Amniotic stem cell (primary cell): ENCODE measurements around the gene KCTD17.

ENCODE experiments used
- DNase-seq: peaks from one replicate; lab custom pipeline; 2025; lab: John Stamatoyannopoulos, UW

The KCTD17 gene

DNA sequence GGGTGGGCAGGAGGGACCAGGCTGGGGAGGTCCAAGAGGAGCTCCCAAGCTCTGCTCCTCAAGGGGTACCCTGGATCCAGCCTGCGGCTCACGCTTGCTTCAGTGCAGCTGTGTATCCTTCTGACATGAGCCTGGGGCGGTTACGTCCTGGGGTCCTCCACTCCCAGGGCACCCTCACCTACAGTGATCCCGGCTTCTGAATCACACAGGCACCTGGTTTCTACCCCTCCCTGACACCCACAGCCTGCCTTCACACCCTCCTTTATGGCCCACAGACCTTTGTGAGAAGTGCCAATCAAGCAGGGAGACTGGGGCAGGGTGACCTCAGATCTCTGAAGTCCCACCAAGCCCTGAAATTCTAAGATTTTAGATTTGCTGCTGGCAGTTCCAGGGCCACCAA, 30.5 kb upstream of the KCTD17 start:
- no peak for DNase-seq

DNA sequence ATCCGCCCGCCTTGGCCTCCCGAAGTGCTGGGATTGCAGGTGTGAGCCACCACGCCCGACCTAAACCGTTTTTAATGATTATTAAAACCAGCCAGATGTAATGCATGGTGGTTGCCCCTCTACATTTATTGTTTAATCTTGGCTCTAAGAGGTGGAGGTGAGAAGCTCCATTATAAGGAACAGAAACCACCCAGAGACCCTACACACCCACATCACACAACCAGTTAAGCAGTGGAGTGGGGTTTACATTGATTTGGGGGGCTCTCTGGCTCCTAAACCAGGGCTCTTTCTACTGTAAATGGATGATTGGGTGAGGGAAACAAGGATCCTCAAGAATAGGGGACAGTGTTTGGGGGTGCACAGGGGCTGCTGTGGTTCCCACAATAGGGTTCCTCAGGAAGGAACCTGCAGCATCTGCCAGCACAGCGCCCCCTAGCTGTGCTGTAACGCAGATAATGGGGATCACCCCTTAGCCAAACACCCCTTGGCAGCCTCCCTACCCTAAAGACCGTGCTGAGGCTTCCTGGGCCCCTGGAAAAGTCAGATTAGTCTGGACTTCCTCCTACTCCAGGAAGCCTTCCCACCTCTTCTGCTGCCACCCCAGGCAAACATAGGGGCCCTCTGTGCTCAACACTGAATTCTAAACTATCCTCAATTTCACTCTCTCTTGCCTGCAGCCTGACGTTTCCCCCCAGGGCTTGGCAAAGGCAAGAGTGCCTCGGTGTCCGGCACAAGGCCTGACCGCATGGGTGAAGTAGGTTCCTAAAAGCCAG, 29.6 kb upstream of the KCTD17 start:
- DNase-seq, result no peak

GRCh38 chr22:37022483-37023337, 28.8 kb upstream of the KCTD17 start:
- DNase-seq, result no peak

GRCh38 chr22:37023743-37024338, 27.7 kb upstream of the KCTD17 start:
- no peak for DNase-seq

- DNase-seq, result no peak
Observed at GRCh38 chr22:37024339-37025157, 27.0 kb upstream of the KCTD17 start.

GRCh38 chr22:37025500-37026070, 26.0 kb upstream of the KCTD17 start:
- no peak for DNase-seq

DNA sequence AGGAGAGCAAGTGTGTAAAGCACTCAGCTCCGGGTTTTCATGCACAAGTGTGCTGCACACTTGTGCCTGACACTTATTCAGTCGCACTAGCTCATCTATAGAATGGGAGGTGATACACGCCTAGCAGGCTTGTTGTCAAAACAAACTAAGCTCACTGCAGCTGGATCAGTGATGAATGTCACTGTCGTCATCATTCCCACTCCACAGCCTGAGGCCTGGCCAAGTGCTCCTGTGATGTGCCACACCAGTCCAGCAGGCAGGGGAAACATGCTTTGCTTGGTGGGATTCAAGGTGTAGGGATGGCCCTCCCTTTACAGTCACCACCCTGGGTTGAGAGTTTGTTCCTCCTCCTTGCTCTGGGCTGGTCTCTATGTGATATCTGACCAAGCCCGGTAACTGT, 25.2 kb upstream of the KCTD17 start:
- no peak for DNase-seq

GRCh38 chr22:37027556-37027955, 24.0 kb upstream of the KCTD17 start:
- no peak for DNase-seq

GRCh38 chr22:37028692-37029674, 22.6 kb upstream of the KCTD17 start:
- no peak for DNase-seq

GRCh38 chr22:37030560-37031281, 20.8 kb upstream of the KCTD17 start:
- DNase-seq, result no peak

DNA sequence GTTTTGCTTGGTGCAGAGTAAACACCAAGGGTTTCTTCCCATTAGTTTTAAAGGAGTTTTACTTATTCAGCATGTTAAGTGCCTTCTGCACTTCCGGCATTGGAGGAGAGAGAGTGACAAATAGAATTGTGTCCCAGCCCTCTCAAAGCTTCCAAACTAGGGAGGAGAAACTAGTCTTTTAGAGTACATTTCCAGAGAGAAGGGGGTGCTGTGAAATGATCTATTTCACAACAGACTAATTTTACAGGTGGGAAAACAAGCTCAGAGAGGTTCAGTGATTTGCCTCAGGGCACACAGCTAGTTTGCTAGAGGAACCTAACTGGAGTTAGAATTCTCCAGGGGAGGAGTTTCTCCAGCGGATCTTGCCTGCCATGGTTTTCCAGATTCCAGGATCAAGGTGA, 19.4 kb upstream of the KCTD17 start:
- DNase-seq, result no peak

- no peak for DNase-seq
Observed at GRCh38 chr22:37032535-37033460, 18.7 kb upstream of the KCTD17 start.

GRCh38 chr22:37033605-37034430, 17.7 kb upstream of the KCTD17 start:
- no peak for DNase-seq

- no peak for DNase-seq
Observed at GRCh38 chr22:37036655-37037377, 14.7 kb upstream of the KCTD17 start.

DNA sequence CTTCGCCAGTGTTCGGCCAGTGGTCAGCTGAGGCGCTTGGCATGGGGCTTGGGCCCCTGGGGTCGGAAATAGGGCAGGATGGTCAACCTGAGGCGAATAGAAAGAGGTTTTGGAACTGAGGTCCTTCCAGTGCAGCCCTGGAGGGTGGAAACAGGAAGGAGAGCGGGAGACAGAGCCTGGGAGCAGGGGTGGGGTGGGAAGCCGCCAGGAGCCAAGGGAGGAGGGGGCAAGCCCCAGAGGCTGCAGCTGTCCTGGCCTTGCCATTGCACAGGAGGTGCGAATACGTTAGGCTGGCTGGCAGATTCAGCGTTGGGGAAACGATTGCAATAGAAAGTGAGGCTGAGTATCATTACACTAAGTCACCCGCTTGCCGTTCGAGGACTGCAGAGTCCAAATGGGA, 13.9 kb upstream of the KCTD17 start:
- no peak for DNase-seq

DNA sequence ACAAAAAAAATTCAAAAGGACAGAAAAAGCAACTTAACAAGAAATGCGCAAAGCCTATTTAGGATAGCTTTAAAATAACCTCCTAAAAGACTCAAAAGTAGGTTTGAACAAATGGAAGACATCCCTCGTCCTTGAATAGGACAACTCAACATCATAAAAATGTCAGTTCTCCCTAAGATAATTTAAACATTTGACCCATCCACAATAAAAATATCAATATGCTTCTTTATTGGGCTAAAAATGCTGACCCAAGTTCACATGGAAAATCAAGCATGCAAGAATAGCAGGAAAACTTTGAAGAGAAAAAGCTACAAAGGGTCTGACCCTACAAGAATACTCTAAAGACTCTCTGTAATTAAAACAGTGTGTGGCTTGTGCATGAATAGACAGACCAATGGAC, 12.1 kb upstream of the KCTD17 start:
- no peak for DNase-seq

GRCh38 chr22:37043209-37043827, 8.2 kb upstream of the KCTD17 start:
- no peak for DNase-seq
